NCI-H1105 (cell line): ENCODE measurements around the gene SNAP91.
"Not testable (repeated sequence)": the region's sequence is repeated elsewhere in the genome, so short reads cannot be mapped to it uniquely, and the experiment has no call there.

ENCODE experiments used
- DNase-seq: peaks from one replicate; lab custom pipeline; 2025; lab: John Stamatoyannopoulos, UW

Gene SNAP91

DNA sequence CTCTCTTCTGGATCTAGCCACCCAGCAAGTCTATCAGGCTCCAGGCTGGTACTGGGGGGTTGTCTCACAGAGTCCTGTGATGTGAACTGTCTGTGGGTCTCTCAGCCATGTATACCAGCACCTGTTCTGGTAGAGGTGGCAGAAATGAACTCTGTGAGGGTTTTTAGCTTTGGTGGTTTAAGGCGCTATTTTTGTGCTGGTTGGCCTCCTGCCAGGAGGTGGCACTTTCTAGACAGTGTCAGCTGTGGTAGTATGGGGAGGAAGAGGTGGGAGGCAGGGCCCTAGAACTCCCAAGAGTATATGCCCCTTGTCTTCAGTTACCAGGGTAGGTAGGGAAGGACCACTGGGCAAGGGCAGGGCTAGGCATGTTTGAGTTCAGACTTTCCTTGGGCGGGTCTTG is 75.8 kb downstream of the SNAP91 start:
- DNase-seq = no peak

DNA sequence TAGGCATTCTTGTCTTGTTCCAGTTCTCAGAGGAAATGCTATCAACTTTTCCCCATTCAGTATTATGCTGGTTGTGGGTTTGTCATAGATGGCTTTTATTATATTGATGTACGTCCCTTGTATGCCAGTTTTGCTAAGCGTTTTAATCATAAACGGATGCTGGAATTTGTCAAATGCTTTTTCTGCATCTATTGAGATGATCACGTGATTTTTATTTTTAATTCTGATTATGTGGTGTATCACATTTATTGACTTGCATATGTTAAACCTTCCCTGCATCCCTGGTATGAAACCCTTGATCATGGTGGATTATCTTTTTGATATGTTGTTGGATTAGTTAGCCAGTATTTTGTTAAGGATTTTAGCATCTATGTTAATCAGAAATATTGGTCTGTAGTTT is 79.0 kb downstream of the SNAP91 start:
- not testable (repeated sequence) for DNase-seq

DNA sequence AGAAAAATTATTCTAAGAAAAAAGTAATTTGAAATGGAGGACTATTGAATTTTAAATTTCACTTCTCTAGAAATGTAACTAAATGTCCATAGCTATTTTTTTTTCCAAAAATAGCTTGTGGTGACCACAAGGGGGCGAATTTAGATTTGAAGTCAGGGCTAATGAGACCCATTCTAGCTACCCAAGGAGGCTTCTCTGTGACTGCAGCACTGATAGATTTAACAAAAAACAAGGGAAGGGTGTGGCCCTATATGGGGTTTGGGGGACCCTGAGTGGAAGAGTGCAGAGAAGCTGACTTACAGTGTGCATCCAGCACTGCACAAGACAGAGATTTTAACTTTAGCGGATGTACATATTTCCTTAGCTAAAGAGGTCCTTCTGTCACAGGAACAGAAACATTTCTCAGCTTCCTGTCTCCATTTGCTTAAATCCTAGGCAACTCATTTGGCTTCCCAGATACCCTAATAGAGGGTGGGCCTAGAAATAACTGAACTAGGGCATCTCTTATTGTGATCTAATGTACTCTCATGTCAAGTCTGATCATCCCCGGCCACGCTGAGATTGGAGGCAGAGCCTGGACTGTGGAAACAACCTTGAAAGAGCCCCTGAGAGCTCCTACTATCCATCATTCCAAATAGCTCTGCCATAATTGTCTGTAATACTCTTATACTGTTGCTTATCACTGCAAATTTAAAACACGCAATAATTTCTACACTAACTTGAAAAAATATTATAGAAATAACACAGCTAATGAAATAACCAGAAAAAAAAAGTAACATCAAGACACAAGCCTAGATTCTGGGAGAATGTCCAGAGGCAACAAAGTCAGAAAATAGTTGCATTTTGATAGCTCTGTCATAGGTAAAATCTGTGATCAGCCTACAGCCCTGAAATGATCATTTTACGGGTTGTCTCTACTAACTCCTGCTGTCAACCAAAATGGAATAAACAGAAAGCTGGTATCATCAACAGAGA is 93.6 kb downstream of the SNAP91 start:
- DNase-seq = peak; percentile 40

DNA sequence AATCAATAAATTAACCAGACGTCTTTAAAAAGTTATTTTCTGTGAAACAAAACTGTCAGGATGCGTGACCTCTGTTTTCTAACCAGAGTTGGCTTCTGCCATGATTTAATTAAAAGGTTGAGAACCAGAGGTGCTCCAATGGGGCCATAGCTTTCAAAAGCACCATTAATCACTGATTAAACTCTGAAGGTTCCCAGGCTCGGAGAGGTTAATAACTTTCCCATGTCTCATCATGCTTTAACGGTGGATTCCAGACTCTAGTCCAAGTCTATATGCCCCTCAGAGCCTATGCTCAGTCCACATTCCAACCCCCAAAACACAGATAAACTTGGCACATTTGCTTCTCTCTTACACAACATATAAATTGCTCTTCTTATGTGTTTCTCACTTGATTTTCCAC is 95.5 kb downstream of the SNAP91 start:
- no peak for DNase-seq

- DNase-seq = peak; percentile 90
Measured at GRCh38 chr6:83609248-83609647, 99.7 kb downstream of the SNAP91 start.

GRCh38 chr6:83605517-83605916 is 103.4 kb downstream of the SNAP91 start:
- DNase-seq = no peak

DNA sequence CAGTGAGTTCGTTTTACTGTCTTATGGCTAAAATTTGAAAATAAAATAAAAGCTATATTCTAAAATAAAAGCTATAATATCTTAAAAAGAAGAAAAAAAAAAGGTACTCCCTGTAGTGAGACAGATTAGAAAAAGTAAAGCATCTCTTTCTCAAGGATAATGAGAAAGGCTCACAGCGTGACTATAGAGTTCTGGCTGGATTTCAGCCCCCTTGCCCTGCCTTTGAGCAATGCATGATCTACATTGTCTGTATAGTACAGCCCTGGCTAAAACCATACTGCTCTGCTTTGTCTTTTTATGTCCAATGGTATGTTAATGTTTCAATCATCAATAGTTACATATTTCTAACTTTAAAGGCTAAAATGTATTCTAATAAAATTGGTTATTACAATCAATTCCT is 105.3 kb downstream of the SNAP91 start:
- DNase-seq = no peak

GRCh38 chr6:83601119-83601518 is 107.8 kb downstream of the SNAP91 start:
- no peak for DNase-seq

DNA sequence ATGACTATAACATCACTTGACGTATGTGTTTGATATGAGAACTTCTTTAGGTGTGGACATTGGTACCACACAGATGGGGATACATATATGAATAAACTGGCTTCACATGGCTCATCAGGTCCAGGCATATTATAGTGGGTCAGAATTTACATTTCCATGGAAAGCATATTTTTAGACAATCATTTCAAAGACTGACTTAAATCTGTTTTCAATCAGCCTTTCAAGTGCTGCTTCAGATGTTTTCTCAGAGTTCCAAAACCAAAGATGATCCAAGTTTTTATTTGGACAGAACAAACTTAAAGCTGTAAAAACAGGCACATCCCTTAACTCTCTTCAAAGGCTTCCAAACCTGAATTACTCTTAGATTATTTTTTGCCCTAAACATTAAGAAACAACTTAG is 108.4 kb downstream of the SNAP91 start:
- DNase-seq = no peak

- no peak for DNase-seq
Measured at GRCh38 chr6:83597511-83597910, 111.4 kb downstream of the SNAP91 start.

DNA sequence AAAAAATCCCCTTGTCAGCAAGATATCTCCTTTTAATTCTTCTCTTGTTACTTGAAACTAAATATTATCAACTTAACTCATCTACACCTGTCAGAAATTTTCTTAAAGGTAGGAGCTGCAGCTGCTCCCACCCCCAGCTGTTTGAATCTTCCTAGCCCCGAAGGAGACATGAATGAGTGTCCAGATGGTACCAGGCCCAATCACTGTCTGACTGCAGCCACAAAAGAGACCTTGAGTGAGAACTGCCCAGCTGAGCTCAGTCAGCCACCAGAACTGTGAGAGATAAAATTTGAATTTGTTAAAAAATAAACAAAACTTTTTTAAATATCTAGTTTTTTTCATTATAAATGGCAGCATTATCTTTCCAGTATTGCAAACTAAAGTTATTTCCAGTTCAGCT is 111.8 kb downstream of the SNAP91 start:
- DNase-seq = no peak

- DNase-seq = no peak
Measured at GRCh38 chr6:83594941-83595340, 114.0 kb downstream of the SNAP91 start.

DNA sequence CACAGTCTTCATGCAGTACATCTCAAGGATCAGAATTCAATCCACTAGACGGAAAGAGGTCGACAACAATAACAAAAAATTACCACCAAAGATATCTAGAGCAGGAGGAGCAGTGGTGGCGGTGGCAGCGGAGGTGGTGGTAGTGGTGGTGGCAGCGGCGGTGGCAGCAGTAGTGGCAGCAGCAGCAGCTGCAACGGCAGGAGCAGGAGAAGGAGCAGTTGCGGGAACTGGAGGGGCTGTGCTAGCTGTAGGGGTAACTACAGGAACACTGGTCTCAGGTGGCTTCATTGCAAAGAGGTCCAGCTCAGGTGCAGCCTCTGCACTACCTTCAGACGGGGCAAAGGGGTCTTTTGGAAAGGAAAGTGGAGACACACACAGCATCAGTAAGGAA is 115.5 kb downstream of the SNAP91 start:
- DNase-seq = no peak

GRCh38 chr6:83592770-83593394 is 116.0 kb downstream of the SNAP91 start:
- DNase-seq = no peak

GRCh38 chr6:83590416-83590815 is 118.5 kb downstream of the SNAP91 start:
- no peak for DNase-seq

DNA sequence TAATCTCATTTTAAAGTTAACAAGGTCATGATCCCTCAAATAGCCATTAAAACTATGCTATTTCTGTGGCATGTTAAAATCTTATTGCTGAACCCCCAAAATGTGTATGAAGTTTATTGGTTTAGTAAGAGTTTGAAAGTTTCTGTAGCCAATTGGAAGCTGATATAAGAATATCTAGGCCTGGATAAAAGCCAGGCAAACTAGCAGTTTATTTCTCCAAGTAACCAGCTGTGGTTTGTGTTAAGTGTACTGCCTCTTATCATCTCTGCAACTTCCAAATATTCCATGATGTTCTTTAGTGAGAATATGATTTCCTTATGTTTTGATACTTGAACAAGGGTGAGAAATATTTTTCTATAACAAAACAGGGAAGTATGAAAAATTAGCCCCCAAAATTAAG is 119.8 kb downstream of the SNAP91 start:
- no peak for DNase-seq

DNA sequence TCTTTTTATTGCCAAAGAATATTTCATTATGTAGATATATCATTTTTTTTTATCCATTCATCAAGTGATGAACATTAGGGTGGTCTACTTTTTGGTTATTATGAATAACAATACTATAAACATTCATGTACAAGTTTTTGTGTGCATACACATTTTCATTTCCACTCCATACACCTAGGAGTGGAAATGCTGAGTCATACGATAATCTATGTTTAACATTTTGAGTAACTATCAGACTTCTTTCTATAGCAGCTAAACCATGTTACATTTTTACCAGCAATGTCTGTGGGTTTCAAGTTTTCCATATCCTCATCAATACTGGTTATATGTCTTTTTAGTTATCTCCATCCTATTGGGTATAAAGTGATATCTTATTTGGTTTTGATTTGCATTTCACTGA is 130.8 kb downstream of the SNAP91 start:
- no peak for DNase-seq

- no peak for DNase-seq
Measured at GRCh38 chr6:83574783-83575182, 134.1 kb downstream of the SNAP91 start.

DNA sequence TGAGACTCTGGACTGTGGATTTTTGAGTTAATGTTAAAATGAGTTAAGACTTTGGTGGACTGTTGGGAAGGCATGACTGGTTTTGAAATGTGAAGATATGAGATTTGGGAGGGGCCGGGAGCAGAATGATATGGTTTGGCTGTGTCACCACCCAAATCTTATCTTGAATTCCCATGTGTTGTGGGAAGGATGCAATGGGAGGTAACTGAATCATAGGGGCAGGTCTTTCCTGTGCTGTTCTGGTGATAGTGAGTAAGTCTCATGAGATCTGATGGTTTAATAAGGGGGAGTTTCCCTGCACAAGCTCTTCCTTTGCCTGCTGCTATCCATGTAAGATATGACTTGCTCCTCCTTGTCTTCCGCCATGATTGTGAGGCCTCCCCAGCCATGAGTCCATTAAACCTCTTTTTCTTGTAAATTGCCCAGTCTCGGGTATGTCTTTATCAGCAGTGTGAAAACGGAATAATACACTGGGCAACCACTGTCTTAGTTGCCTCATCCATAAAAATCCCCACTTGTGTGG is 137.2 kb downstream of the SNAP91 start:
- DNase-seq = not testable (repeated sequence)

DNA sequence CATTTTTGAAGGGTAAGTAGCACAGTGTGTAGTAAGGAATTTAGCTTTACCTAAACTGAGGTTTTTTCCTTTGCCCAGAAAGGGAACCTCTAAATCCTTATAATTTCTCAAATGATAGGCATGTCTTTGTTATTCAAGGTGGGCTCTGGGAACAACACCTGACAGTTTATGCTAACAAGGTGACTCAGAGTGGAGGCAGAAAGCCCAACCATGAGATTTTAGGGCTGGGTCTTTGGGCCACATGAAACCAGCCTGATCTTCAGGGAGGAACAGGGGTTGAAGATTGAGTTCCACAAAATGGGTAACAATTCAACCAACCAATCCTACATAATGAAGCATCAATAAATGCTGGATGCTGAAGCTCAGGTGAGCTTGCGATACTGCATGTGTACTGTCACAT is 149.9 kb downstream of the SNAP91 start:
- DNase-seq = no peak

DNA sequence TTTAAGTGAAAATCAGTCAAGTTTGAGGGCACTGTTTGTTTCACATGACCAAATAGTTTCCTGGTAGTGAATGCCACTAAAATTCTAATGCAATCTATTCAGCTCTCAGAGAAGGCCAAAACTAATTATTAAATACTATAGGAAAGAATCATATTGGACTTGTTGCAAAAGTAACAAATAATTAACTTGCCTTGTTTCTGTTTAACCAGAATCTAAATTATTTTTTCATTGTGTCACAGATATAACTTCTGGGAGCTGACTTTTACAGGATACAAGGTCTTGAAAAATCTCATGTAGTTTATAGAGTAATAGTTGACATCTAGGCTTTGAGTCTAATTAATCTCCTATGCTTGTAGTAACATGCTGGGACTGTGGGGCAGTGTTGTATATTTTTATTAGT is 152.0 kb downstream of the SNAP91 start:
- DNase-seq = no peak

GRCh38 chr6:83551748-83552147 is 157.2 kb downstream of the SNAP91 start:
- not testable (repeated sequence) for DNase-seq

GRCh38 chr6:83550482-83550881 is 158.4 kb downstream of the SNAP91 start:
- not testable (repeated sequence) for DNase-seq
